ENCODE results near the gene LRRTM4.

The LRRTM4 gene

GRCh38 chr2:77521931-77522470 lies at the start of gene LRRTM4:
TSS of gene LRRTM4 (minus strand) at chr2:77522376.
- DNase-seq (ENCODE audit: low spot score), result no peak

- DNase-seq (ENCODE audit: low spot score), result no peak
Observed at GRCh38 chr2:77571545-77571944, 49.4 kb upstream of the LRRTM4 start.

GRCh38 chr2:77567723-77568122 lies 45.5 kb upstream of the LRRTM4 start:
- DNase-seq (ENCODE audit: low spot score), result no peak

DNA sequence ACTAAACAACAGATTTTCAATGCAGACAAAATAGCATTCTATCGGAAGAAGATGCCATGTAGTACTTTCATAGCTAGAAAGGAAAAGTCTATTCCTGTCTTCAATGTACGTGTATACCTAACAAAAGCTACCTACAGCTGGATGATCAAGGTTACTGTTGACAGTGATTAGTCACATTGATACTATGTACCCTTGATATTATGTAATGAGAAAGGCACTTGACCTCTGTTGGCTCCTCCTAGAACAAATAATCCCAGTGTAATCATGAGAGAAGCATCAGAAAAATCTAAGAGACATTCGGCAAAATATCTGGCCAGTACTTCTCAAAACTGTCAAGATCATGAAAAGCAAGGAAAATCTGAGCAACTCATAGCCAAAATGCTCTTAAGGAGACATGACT lies 44.4 kb upstream of the LRRTM4 start:
- DNase-seq (ENCODE audit: low spot score), result no peak

DNA sequence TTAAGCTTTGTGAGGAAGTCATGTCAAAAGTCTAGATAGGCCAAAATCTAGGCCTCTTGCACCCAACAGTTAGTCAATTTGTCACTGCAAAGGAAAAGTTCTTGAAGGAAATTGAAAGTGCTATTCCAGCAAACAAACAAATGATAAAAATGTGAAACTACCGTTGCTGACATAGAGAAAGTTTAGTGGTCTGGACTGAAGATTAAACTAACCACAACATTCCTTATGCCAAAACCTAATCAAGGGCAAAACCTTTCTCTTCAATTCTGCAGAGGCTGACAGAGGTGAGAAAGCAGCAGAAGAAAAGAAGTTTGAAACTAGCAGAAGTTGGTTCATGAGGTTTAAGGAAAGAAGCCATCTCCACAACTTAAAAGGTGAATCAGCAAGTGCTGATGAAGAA lies 44.0 kb upstream of the LRRTM4 start:
- DNase-seq (ENCODE audit: low spot score), result no peak

DNA sequence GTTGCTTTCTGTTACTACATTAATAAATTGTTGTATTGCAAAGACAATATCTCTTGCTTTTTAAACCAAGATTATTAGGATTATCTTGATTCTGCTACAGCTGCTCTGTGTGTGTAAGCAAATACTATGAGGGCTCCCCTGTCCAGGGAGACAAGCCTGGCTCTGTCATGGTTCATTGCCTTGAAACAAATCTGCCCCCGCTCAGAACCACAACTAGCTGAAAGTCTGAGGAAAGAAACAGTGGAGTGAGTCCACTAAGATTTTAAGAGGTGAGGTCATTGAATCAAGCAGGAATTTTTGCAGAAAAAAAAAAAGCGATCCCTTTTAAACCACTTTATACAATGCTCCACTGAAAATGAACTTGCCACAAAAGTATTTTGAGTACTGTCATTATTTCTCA lies 30.8 kb upstream of the LRRTM4 start:
- DNase-seq (ENCODE audit: low spot score), result no peak

GRCh38 chr2:77538031-77538430 lies 15.9 kb upstream of the LRRTM4 start:
- no peak for DNase-seq (ENCODE audit: low spot score)

DNA sequence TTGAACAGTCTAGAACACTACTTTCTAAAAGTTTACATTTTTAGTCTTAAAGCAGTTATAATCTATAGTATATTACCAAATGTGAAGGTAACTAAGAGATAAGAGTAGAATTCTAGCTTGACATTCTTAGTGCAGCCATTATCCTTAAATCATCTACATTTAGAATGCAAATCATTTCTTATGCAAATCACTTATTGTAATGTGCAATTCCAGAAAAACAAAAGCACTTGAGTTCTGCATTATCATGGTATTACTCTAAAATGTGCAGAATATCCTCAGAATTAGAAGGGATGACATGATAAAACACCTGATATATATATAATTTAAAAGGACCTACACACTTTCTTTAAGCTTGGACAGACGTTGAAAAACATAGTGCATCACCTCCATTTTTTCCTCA lies 712 bp upstream of the LRRTM4 start:
- DNase-seq (ENCODE audit: low spot score), result no peak

GRCh38 chr2:77521548-77521891 lies 656 bp downstream of the LRRTM4 start:
- DNase-seq (ENCODE audit: low spot score), result no peak

- DNase-seq (ENCODE audit: low spot score), result no peak
Observed at GRCh38 chr2:77520641-77521547, 1.3 kb downstream of the LRRTM4 start.

- no peak for DNase-seq (ENCODE audit: low spot score)
Observed at GRCh38 chr2:77519888-77520506, 2.2 kb downstream of the LRRTM4 start.

- DNase-seq (ENCODE audit: low spot score), result no peak
Observed at GRCh38 chr2:77519164-77519887, 2.9 kb downstream of the LRRTM4 start.

DNA sequence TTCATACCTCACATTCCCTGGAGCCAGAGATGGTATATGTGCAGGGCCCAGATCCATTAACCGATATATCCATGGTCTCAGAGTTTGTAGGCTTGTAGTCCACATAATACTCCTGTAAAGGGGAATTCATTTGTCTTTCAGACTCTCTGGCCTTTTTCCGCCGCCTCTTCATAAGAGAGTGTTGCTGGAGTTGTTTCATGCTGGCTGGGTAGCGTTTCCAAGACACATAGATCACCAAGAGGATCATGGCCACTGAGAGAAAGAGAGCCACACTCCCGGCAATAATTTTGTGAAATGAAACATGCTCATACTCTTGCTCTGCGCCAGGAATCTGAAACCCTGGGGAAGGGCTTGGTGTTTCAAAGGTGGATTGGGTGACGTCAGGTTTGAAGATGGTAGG lies 3.9 kb downstream of the LRRTM4 start:
- no peak for DNase-seq (ENCODE audit: low spot score)

GRCh38 chr2:77513191-77513590 lies 9.0 kb downstream of the LRRTM4 start:
- no peak for DNase-seq (ENCODE audit: low spot score)

DNA sequence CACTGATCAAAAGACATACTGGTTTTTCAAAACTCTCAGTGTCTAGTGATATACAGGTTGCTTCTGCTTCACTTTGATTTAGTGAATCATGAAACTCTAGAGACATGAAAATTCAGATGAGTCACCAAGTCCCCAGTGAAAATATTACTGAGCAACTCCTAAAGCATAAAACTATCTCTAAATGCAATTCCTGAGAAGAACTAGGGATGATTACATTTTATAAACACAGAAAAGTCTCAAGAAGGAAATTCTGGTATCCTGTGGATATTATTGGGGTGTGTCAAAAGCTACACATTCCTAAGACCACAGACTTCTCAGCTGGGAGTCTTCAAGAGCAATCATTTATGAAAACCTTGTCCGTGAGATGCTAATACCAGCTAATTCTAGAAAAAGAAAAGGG lies 9.7 kb downstream of the LRRTM4 start:
- DNase-seq (ENCODE audit: low spot score), result no peak

GRCh38 chr2:77508511-77508910 lies 13.7 kb downstream of the LRRTM4 start:
- no peak for DNase-seq (ENCODE audit: low spot score)

DNA sequence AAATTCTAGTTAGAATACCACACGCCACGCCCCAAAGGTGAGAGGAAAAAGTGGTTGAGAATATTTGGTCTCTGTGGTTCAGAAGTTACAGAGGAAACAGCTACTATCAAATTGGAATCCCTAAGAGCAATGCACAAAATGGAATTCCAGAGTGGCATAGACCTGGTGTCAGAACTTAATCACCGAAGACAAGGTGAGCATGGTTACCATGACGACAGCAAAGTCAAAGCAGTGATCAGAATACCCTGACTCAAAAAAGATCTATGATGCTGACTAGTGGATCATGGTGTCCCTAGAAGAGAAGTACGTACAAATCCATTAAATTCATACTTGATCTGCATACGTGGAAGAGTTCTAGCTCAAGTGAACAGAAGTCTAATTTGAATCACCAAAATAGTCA lies 14.5 kb downstream of the LRRTM4 start:
- no peak for DNase-seq (ENCODE audit: low spot score)

GRCh38 chr2:77488141-77488540 lies 34.0 kb downstream of the LRRTM4 start:
- no peak for DNase-seq (ENCODE audit: low spot score)

DNA sequence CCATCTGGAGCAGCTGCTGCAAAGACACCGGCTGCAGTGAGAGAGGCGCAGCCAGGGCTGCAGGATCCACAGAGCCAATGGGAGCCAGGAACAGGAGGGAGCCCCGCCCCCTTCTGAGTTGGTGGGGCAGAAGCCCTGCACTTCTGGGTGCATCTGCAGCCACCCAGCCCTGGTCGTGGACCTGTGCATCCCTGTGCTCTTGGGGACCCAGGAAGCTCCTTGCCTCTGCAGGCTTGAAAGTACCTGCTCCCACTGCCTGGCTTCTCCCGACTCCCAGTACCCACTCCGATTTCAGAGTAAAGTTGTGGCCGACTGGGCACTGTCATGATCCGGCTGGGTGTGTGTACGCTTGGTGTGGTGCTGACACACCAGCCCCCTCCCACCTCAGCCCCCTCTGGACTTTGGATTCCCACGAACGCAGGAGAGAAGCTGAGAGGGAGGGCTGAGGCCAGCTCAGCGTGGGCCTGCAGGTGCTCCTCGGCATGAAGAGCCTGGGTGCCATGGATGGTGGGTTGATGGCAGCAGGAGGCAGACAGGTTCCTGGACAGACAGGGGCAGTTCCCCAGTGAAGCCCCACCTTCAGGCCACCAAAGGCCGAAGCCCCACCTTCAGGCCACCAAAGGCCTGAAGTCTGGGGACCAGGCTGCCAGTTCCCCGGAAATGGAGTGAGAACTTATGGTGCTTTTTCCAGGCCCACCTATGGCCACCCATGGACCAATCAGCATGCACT lies 34.9 kb downstream of the LRRTM4 start:
- DNase-seq (ENCODE audit: low spot score), result no peak

DNA sequence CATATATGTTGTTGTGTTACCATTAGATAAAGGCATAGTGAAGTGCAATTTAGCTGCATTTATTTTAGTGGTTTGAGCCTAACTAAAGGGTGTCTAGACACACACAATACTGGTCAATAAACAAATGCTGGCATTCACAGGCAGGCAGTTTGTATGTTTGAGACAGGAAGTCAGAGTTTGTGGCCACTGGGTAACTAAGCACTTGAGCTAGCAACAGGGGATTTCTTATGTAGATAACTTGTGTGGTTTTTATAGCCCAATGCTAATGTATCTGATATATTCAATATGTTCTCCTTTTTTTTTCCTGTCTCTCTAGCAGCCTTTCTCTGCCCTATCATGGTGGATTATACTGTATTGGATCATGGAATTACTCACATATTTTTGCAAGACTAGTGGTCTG lies 38.1 kb downstream of the LRRTM4 start:
- no peak for DNase-seq (ENCODE audit: low spot score)

DNA sequence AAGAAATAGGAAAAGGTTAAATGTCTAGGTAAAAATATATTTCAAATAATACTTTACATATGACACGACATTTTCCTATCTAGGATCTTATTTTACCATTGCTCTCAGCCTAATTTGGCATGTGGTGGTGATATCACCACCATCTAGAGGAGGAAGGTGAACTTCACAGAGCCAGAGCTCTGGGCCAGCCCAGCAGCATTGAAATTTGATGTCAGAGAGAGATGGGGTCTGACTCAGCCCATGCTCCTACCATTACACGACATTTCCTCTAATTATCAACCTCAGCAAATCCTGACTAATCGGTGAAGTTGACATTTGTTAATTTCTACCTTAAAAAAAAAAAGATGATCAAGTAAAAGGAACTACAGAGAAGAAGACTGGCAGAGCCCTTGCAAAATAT lies 42.3 kb downstream of the LRRTM4 start:
- DNase-seq (ENCODE audit: low spot score), result no peak

- no peak for DNase-seq (ENCODE audit: low spot score)
Observed at GRCh38 chr2:77479395-77479794, 42.8 kb downstream of the LRRTM4 start.
